HUES48 (cell line): ENCODE data around the gene PPP2R5C.

Source experiments
- H3K27ac ChIP-seq: one replicate; pipeline ENCODE4 v1.7.0; 2013; ENCODE audit warnings: low read depth, low read length, inconsistent platforms
- H3K27me3 ChIP-seq: 2 replicates; pipeline ENCODE4 v1.6.1; 2013; ENCODE audit warnings: mild to moderate bottlenecking, low read length; ENCODE audit not compliant: control insufficient read depth, insufficient read depth
- H3K36me3 ChIP-seq: 2 replicates; pipeline ENCODE4 v1.6.1; 2013; ENCODE audit warnings: low read length; ENCODE audit not compliant: control insufficient read depth, insufficient read depth
- H3K4me1 ChIP-seq: 2 replicates; pipeline ENCODE4 v1.6.1; 2013; ENCODE audit warnings: mild to moderate bottlenecking, low read length; ENCODE audit not compliant: control insufficient read depth, insufficient read depth
- H3K4me3 ChIP-seq: 2 replicates; pipeline ENCODE4 v1.5.1; 2013; ENCODE audit warnings: mild to moderate bottlenecking, low read depth, low read length
- H3K9ac ChIP-seq: 2 replicates; pipeline ENCODE4 v1.6.1; 2013; ENCODE audit warnings: mild to moderate bottlenecking, low read depth, low read length, moderate library complexity
- H3K9me3 ChIP-seq: 2 replicates; pipeline ENCODE4 v1.6.1; 2013; ENCODE audit warnings: low read length; ENCODE audit not compliant: control insufficient read depth, insufficient read depth

PPP2R5C gene

GRCh38 chr14:101972126-101972866 is 210.8 kb downstream of the PPP2R5C start:
- Histone ChIP-seq H3K9ac (no peak overlapping the region), H3K27ac (peak overlapping the region; percentile 3), H3K36me3 (peaks cover 31% of the 10 kb centered on the region), H3K4me3 (no peak overlapping the region), H3K9me3 (no peaks in the 10 kb centered on the region), H3K4me1 (peaks cover 8% of the 10 kb centered on the region; the same call in 1 of the 2 replicates), H3K27me3 (no peaks in the 10 kb centered on the region)

DNA sequence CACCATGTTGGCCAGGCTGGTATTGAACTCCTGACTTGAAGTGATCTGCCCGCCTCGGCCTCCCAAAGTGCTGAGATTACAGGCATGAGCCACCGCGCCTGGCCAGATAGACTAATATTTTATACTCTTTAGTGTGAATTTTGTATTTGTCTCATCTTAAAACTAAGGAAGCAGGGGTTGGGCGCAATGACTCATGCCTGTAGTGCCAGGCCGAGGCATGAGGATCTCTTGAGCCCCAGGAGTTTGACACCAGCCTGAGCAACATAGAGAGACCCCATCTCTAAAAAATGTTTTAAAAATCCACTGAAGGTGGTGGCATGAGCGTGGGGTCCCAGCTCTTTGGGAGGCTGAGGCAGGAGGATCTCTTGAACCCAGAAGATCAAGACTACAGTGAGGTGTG is 211.8 kb downstream of the PPP2R5C start:
- Histone ChIP-seq H3K4me3 (no peak overlapping the region), H3K27me3 (no peaks in the 10 kb centered on the region), H3K9ac (no peak overlapping the region), H3K27ac (no peak overlapping the region), H3K4me1 (peaks cover 8% of the 10 kb centered on the region; the same call in 1 of the 2 replicates), H3K36me3 (peaks cover 38% of the 10 kb centered on the region), H3K9me3 (no peaks in the 10 kb centered on the region)

DNA sequence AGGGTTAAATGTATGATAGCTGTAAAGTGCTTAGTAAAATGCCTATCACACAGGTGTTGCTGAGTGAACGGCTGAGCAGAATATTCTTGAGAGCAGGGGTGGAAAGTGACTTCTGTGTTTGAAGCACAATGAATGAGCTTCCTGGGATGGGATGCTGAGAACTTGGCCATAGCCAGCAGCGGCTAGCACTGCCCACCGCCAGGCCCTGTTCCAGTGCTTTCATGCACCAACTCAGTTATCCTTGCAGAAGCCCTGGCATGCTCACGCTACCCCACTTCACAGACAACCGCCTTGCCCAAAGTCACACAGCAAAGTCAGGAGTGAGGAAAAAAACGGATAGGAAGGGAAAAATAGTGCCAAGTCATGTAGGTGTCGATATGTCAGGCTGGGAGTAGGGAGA is 213.7 kb downstream of the PPP2R5C start:
- Histone ChIP-seq H3K9ac (no peak overlapping the region), H3K36me3 (peaks cover 50% of the 10 kb centered on the region), H3K27me3 (no peaks in the 10 kb centered on the region), H3K9me3 (no peaks in the 10 kb centered on the region), H3K4me1 (peaks cover 8% of the 10 kb centered on the region; the same call in 1 of the 2 replicates), H3K27ac (no peak overlapping the region), H3K4me3 (no peak overlapping the region)
